RKO (cell line): ENCODE data around the gene SPOCK1.

ENCODE experiments used
- DNase-seq: peaks from one replicate; pipeline ENCODE4 v3.0.0-alpha.2; 2016; ENCODE audit warnings: low spot score

SPOCK1 gene

DNA sequence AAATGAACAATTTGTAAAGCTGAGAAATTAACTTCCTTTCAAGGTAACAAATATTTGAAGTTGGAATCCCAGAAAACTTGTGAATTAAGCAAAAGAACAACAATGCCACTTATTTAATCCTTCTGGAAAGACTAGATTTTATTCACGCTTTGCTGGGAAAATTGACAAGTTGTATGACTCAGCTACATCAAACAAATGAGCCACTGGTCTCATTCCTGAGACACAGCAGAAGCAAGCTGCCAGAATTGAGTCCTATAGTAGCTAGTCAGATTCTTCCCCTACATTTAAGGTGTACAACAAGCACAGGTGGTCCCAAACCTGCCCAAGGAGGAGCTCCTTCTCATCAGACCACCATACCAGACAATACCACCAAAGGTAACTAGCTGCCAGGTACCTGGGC, 280.7 kb downstream of the SPOCK1 start:
- no peak for DNase-seq

DNA sequence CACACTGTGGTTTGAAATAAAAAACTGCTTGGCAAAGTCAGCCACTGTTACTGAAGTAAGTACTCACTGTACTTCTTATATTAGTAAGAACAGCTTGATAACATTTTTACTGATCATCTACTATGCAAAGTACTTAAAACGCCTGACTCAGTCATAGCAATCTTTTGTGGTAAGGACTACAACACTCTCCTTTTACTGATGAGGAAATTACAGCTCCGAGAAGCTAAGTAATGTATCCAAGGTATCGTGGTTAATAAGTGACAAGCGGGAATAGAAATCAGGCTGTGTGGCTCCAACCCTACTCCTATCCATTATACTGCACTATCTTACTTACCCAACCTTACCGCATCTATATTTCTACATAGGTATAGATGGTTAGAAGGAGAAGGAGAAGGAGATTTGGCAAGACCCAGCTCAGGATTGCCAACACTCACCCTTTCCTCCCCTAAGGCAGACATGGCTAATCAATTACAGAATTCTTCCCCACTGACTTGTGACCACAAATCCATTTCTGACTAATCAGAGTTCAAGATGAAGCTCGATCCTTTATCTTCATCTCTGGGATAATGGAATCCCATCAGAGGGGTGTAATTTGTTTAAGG, 281.4 kb downstream of the SPOCK1 start:
- no peak for DNase-seq

DNA sequence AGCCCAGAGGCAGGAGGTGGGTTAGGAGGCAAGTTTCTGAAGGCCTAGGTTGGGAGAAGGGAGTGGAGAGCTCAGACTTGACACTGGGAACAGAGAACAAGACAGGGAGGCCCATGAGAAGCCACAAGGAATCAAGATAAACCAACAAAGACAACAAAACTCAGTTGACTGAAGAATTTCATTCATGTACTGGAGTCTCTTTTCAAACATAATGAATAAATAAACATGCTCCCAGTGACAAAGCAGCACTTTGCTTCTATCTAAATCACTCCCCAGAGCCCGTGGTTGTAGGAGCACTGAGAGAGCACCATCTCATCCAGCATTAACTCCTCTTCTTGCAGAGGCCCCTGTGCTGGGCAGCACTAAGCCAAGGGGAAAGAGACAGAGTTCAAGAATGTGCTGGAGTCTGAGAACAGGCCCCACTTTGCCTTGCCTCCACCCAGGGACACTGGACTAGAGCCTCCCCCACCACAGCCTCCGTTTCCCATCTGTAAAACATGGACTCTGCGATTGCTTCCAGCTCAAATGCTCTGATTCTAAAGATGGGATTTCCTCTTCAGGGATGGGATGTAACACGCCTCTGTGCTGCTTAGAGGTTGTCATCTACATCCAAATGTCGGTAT, 282.0 kb downstream of the SPOCK1 start:
- DNase-seq: no peak

DNA sequence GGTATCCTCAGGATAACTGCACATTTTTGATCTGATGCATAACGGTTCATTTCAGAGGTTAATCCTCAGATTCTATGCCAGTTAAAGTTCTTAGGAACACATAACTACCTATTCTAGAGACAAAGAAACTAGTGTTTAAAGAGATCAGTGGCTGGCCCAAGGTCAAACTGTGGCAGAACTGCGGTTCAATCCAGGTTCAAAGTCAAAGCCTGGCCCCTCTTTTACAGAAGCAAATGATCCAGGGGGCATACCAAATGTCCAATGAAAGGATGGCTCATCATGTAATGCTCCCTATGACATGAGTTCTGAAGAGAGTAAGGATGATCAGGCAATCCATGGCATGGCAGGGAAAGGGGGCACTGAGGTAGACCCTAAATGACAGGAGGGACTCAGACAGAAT, 283.3 kb downstream of the SPOCK1 start:
- DNase-seq: no peak

DNA sequence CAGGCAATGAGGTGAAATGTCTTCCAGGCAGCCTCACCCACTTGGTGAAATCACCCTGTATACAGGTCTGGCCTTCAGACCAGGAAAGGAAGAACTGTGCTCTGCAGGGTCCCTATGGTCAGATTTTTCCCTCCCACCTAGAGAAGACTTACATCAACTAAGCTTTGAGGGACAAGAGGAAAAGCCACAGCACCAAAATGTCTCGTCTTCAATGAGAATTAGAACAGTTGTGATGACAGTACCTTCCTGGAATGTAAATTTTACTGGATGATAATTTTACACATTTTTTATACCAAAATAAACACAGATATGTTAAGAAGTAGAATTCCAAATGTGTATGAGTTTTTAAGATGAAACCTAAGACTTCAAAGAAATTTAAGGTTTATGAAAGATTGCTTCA, 283.9 kb downstream of the SPOCK1 start:
- DNase-seq: no peak

DNA sequence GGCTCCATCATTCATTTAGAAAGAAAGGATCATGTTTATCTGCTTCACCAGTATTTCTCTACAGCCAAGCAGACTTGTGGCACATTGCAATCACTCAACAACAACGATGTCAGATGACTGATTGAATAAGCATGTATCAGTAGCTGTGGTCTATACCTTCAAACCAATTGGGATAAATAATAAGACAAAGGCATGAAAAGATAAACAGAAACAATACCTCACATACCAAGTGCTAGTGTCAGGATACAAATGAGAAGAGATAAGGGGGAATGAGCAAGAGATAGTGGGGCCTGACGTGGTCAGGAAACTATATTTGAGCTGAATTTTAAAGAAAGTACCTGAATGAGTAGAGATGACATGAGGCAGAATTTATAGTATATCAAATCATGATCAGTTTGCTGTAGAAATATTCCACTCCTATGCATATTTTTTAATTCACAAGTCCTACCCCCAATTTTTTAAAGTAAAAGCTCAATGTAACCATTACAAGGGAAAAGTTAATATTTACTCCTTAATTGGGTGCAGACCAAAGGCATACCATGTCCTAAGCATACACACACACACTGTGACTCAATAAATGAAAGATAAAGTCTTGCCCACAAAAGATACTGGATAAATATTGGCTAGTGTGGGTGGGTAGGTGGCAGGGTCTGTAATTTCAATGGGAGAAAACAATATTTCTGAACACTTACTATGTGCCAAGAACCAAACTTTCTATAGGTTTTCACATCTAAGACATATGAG, 284.5 kb downstream of the SPOCK1 start:
- no peak for DNase-seq

DNA sequence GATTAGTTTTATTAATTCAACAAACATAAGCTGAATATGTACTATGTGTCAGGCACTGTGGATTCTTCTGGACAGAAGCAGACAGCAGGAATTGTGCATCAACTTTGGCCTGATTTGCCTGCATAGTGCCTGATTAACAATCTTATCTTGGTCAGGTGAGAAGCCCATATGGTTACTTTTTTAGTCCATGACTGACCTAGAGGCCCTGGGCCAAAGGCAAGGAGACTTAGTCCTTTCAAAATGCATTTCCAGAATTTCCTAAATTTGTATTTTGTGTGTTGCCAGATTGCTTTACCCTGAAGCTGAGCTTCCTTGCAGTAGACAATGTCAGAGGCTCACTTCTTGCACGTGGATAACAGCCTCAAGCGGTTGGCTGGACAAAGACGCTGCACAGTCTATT, 286.7 kb downstream of the SPOCK1 start:
- DNase-seq: no peak

DNA sequence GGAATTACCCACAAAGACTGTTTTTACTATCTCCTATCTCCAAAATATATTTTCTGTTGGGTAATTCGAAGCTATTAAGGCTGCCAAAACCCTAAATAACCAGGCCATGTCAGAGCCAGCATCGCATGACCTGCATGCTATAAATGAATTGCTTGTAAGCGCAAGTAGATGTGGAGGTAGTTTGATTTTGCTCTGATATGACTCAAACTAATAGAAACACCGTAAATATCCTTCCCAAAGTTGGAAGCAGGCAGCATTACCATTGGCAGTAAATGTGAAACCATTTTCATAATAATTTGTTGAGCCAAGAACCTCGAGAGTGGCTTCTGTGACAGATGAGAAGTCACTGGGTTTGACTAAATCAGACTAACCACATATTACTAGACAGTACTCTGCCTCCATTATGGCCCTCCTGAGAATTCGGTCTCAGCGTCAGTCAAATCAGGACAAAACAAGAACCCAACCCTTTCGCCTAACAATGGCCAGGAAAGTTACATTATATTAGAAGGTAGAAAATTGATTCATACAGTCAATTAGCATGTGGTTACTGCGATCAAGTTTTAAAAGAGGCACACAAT, 289.8 kb downstream of the SPOCK1 start:
- DNase-seq: no peak

DNA sequence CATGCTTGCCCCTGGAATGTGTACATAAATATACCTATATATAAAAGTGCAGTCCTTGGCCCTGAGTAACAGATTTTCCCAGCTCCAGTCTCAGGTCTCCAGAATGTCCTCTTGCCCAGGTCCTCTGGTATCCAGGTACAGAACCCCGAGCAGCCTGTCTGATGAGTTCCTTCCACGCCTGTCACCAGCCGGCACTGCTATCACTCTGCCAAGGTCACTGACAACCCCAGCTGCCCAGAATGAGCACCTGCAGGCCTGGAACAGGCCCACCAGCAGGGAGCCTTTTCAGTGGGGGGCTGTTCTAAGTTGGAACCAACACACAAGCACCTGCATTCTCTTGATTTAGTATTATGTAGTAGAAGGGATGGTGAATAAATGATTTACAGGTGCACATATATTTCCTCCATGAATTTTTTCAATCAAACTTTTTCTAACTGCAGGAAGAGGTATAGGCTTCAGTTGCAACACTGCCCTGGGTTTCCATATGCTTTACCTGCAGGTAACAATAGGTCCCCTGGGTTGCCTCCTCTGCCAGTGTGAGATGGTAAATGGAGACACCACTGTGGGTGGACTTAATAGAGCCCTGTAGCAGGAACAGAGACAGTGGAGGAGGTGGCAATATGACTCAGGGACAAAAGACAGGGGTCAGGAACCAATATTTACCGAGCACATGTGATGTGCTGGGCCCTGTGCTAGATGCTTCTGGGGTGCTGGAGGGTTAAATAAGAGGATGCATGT, 291.9 kb downstream of the SPOCK1 start:
- no peak for DNase-seq

DNA sequence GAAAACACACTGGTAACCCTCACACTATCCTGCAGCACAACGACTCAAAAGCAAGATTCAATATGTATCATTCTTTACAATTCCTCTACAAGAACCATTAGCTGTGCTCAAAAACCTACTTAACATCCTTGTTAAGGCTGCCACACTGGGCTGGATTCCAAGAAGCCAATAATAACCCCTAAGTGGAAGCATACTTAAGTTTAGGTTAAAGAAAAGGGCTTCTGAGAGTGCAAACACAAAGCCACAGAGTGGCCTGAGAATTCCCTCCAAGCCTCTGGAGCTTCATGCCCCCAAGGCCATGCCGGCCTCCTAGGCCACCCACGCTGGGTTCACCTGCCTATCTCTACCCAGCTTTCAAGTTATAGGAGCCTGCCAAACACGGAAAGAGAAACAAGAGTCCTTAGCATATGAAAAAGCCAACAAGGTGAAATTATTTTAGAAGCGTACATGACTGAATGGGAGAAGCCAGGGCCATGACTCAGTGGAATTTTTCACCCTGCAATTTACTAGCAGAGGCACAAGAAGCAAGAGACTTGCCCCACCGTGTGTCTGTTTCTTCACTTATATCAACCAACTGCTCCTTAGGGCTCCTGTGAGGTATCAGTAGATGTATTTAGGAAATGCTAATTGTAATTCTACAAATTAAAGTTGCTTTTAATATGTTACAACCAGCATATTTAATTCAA, 293.0 kb downstream of the SPOCK1 start:
- DNase-seq: no peak

DNA sequence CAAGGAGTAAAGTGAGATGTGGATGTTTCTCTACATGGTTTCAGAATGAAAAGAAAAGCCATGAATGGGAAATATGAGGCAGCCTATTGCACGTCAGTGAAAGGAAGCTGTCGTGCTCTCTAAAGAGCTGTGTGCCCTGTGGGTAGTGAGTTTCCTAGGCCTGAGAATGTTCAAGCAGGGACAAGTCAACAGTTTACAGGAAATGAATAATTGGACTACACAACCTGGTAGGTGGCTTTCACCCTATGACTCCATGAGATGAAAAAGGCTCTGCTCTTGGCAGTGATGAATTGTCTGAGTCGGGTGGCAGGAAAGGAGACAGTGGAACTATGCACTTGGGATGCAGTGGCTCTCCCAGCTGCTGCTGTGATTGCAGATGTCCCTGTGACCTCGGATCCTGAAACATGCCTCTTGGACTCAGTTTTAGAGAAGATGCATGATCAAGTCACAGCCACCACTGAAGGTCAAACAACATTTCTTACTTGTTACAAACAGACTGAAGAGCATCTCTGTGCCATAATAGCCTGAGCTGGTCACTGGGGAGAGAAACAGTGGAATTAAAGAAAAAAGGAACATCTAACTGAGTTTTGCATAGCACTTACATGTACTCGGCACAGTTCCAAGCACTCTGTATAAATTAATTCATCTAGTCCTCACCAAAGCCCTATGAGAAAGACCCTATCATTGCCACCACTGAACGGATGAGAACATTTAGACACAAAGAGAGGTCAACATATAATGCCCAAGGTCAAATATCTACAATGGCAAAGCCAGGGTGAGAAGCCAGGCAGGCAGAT, 293.7 kb downstream of the SPOCK1 start:
- DNase-seq: no peak

DNA sequence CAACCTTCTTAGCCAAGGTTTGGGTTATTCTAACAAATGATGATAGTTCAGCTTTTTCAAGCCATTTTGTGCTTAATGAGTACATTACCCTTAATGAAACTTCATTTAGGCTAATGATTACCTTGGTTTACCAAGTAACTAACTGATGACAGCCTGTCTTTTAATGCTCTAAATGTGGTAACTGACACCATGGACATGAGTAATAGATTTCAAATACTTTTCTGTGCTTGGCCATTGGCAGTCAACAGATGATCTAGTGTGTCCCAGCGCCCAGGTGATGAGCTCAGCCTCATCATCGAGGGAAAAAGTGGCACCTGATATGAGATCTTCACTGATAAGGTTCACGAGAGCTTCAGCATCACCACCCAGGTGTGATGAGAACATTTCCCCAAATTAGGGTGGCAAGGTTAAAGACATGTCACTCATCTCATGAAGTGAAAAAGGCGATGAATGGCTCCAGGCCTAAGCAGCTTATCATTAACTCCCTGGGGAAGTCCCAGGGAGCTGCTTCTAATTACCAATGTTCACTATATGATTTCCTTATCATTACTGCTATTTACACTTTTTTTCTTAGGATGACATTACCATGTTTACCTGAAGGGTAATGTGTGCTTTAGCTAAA, 296.0 kb downstream of the SPOCK1 start:
- no peak for DNase-seq

DNA sequence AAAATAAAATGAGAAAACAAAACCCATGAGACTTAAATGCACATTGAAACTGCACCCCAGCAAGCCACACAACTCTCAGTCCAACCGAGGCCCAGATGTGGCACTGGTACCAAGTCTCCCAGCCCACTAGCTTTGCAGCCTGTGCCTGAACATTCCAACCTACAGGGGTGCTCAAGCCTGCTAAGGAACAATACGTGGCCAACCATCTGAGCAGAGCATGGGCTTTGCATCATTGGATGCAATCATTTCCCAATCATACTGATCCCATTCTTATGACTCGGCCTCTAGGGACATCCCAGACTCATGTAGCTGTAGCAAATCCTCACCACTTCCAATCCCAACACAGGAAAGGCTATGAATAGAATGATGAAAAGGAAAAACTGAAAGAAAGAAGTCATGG, 297.2 kb downstream of the SPOCK1 start:
- DNase-seq: no peak

DNA sequence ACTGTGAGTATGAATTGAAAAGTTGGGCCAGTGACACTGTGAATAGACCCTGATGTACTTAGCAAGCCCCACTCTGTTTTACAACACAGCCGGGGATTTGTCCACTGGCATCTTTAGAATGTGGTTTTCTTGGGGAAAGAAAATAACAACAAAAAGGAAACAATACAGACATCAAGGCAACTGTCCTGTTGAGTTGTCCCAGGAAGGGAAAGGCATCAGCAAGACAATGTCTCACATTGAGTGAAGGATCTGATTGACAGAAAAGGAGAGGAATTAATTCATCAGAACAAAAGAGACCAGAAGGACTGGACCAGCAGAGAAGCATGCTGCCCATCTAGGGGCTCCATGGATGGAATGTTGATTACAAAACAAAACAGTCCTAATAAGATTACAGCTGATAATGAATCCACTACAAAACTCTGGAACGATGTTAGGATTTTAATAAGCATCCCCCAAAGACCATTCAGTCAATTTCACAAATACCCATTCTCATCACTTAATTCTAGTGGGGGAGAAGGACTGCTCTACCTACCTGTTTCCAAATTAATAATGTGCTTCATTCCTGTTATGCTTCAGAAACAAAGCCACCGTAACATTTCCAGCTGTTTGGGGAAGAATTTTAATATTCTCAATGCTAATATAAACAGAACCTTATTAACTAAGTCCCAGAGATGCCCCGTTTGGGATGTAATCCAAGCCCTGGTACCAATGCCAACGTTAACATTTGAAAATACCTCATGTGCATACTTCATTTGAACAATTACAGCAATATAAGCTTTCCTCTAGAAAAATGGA, 298.0 kb downstream of the SPOCK1 start:
- no peak for DNase-seq

DNA sequence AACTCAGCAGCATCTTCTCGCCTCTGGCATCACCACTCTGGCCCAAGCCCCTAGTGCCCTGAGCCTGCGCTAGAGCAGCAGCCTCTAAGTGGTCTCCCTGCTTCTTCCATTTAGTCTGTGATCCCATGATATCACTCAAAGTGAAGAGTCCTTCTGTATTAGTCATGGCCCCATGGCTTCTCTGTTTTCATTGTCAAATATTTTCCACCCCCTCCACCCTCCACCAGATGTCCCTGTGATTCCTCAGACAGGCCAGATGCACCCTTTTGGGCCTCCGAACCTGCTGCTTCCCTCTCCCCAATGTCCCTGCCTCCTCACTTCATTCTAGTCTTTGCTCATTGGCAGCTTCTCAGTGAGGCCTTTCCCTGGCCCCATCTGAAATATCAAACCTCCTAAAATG, 299.2 kb downstream of the SPOCK1 start:
- DNase-seq: no peak

DNA sequence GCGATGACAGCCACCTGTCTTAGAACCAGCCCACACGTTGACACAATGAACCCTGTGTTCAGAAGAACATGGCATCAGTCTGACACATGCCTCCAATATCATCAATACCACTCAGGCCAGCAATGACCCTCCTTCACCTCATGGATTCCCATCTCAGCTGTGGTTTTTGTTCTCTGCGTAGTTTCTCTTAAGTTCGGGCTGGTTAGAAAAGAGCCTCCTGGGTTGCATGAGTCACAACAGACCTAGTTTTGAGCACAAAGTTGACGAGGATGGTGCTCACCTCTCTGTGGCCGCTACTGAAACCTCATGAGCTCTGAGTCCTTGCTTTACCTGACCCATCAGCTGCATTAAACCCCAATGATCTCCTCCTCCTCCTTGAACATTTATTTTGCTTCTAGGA, 299.9 kb downstream of the SPOCK1 start:
- no peak for DNase-seq

DNA sequence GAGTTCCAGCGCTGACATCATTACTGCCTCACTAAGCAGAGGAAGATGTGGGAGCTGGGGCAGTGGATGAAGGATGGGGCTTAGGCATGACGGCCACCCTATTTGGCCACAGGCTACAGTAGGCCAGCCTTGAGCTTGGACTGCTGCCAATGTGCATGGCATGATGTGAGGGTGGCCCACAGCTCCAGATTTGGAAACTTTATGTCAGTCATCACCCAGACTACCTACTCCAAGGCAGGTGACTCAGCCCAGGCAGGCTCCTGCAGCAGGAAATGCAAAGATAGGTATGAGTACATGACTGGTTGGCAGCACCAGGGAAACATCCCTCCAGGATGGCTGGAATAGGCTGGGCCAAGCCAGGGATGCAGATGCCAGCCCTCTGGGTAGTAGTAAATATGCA, 303.6 kb downstream of the SPOCK1 start:
- no peak for DNase-seq

DNA sequence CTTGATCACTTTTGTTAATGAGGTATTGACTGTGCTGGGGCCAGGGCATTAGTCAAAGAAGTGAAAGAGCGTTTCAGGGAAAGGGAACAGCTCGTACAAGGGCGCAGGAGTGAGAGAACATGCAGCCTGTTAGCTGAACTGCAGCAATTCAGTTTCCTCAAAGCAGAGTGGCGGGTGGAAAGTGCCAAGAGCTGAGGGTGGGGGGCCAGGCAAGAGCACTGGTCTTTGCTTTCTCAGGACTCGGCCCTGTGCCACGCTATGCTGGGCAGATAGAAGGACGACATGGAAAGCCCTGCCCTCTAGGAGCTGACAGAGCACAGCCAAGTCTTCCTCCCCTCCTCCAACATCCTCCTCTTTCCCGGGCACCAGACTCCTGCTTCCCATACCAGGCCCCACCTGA, 304.8 kb downstream of the SPOCK1 start:
- DNase-seq: no peak

DNA sequence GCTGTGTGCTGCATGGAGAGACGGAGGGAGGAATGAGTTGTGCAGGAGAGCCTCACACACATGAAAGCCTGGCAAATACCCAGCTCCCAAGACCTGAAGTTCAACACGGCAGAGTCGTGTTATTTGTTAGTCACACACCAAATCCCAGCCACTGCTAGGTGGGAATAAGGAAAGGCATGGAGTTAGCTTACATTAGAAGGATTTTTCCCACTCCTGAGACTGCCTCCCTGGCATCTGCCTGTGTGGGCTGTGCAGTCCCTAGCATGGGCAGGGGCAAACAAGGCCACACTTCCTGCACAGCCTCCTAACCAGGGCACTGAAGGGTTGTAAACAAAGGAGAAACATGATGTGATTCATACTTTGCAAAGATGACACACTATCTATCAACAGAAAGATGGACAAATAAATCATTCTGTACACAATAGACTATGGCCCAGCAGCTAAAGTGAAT, 306.8 kb downstream of the SPOCK1 start:
- no peak for DNase-seq

DNA sequence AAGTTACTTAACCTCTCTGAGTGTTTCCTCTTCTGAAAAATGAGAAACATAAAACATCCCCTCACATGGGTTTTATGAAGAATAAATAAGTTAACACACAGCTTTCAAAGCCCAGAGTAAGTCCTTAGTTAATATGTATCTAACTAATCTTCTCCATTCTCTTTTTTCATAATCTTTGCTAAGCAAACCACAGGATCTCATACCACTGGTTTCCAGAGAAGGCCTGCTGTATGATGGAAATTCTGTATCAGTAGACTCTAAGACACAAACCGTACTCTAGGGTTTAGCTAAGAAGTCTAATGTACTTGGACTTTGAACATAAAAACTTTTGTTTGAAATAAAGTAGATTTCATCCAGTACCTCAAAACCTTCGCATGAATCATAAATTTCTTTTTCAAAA, 307.9 kb downstream of the SPOCK1 start:
- DNase-seq: no peak
